Gastroesophageal sphincter (tissue), 4 donors: ENCODE measurements around the gene CASP10. TPM values are rescaled to one million over a fixed set of nuclear protein-coding genes. Genes with fewer than 3 reads are reported as not detected.
"Not testable (repeated sequence)": the region's sequence is repeated elsewhere in the genome, so short reads cannot be mapped to it uniquely, and the experiment has no call there.

Experiments
- ATAC-seq: fragments of 150-250 bp; one replicate; pipeline ENCODE4 v1.9.1; 2016; ENCODE audit warnings: mild to moderate bottlenecking, moderate library complexity
- H3K27ac ChIP-seq, 4 donors: fragments of 200-600 bp; sonication (generic) in 3 of 4; 1 replicate in 3 of 4; 2 replicates in 1 of 4; pipeline ENCODE4 v1.5.1; 2016 to 2019
- H3K27me3 ChIP-seq: fragments of 200-600 bp; sonication (generic); one replicate; pipeline ENCODE4 v1.5.1; 2019
- H3K36me3 ChIP-seq, 2 donors: fragments of 200-600 bp; sonication (generic); one replicate each; pipeline ENCODE4 v1.5.1; 2019; ENCODE audit warnings: control low read depth in 1 of 2
- H3K4me1 ChIP-seq, 3 donors: fragments of 200-600 bp; sonication (generic); 1 replicate in 2 of 3; 2 replicates in 1 of 3; pipeline ENCODE4 v1.5.1; 2016 to 2019; ENCODE audit warnings: control low read depth in 2 of 3
- H3K4me3 ChIP-seq, 2 donors: fragments of 200-600 bp; sonication (generic); one replicate each; pipeline ENCODE4 v1.5.1; 2019; ENCODE audit warnings: mild to moderate bottlenecking in 1 of 2, moderate library complexity in 1 of 2
- H3K9me3 ChIP-seq, 3 donors: fragments of 200-600 bp; sonication (generic); one replicate each; pipeline ENCODE4 v1.5.1; 2017 to 2019; ENCODE audit warnings: control low read depth in 2 of 3
- EP300 ChIP-seq: sonication (generic); formaldehyde crosslinking; IDR thresholded peaks from one replicate; pipeline ENCODE4 v1.6.1; 2017; ENCODE audit warnings: antibody characterized with exemption, mild to moderate bottlenecking
- POLR2A ChIP-seq, 2 donors: fragments of 450-650 bp; IDR thresholded peaks; one replicate each; pipeline ENCODE4 v1.6.1; 2017; ENCODE audit warnings: antibody characterized with exemption in 2 of 2, mild to moderate bottlenecking in 2 of 2, moderate library complexity in 1 of 2
- POLR2AphosphoS5 ChIP-seq: sonication (generic); formaldehyde crosslinking; IDR thresholded peaks from one replicate; pipeline ENCODE4 v1.6.1; 2017; ENCODE audit warnings: antibody characterized with exemption
- WGBS, 2 donors: methylation state at CpG; one replicate each; pipeline ENCODE4 v1.1.5; 2018; ENCODE audit warnings: low coverage in 1 of 2; 5-methylcytosine and 5-hydroxymethylcytosine counted together
- total RNA-seq, 4 donors: library from RNA; depleted of rRNA; stranded (reverse); fragments of >200 nt; gene quantifications; one replicate each; pipeline ENCODE4 v1.1.0, GENCODE V29; 2016
- TF ChIP-seq, protein P1 (sequence below), 4 experiments: fragments of 200-600 bp in 2 of 4; fragments of 450-650 bp in 2 of 4; sonication (generic) in 1 of 4; IDR thresholded peaks; one replicate each; pipeline ENCODE4 v1.5.1; 2017 to 2019; ENCODE audit warnings: antibody characterized with exemption in 4 of 4, mild to moderate bottlenecking in 2 of 4, moderate library complexity in 2 of 4

Gene CASP10
- total RNA-seq, 4 donors from 2014 or later: 2.6 to 7.5 (median 6.3) TPM

DNA sequence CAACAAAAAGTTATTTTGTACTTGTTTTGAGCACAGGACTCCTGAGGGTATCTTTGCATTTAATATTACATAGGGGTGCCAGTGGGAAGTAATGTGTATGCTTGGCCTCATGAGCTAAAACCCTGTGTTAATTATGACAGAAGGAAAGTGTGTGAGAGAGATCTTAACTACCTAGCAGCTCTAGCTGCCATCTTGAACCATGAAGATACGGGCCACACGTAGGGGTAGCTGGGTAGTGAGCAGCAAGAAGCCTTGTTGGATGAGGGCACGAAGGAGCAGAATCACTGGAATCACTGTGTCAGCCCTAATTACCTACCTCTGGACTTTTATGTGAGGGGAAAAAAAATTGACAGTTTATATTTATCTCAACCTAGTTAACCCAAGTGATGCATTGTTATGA, 15.4 kb upstream of the CASP10 start:
- H3K9me3 ChIP-seq: peaks cover 0 to 3% (median 0%) of the 10 kb centered on the region in 3 donors
- WGBS, 2 donors: 94 to 96% methylated on average over 3 of the region's 3 CpGs
- ATAC-seq: no peak
- peaks cover 0 to 15% (median 4%) of the 10 kb centered on the region in 3 donors for H3K4me1 ChIP-seq
- no peaks in the 10 kb centered on the region for H3K27me3 ChIP-seq
- H3K27ac ChIP-seq: no peak overlapping the region
- TF ChIP-seq, protein P1, sequence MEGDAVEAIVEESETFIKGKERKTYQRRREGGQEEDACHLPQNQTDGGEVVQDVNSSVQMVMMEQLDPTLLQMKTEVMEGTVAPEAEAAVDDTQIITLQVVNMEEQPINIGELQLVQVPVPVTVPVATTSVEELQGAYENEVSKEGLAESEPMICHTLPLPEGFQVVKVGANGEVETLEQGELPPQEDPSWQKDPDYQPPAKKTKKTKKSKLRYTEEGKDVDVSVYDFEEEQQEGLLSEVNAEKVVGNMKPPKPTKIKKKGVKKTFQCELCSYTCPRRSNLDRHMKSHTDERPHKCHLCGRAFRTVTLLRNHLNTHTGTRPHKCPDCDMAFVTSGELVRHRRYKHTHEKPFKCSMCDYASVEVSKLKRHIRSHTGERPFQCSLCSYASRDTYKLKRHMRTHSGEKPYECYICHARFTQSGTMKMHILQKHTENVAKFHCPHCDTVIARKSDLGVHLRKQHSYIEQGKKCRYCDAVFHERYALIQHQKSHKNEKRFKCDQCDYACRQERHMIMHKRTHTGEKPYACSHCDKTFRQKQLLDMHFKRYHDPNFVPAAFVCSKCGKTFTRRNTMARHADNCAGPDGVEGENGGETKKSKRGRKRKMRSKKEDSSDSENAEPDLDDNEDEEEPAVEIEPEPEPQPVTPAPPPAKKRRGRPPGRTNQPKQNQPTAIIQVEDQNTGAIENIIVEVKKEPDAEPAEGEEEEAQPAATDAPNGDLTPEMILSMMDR (IDR thresholded peaks at IDR 0.05): no peak
- TF ChIP-seq POLR2A (IDR thresholded peaks at IDR 0.05): no peak
- no peak for TF ChIP-seq POLR2AphosphoS5
- TF ChIP-seq EP300: no peak
- peaks cover 3 to 55% of the 10 kb centered on the region in 2 donors for H3K36me3 ChIP-seq
- H3K4me3 ChIP-seq: no peak overlapping the region

DNA sequence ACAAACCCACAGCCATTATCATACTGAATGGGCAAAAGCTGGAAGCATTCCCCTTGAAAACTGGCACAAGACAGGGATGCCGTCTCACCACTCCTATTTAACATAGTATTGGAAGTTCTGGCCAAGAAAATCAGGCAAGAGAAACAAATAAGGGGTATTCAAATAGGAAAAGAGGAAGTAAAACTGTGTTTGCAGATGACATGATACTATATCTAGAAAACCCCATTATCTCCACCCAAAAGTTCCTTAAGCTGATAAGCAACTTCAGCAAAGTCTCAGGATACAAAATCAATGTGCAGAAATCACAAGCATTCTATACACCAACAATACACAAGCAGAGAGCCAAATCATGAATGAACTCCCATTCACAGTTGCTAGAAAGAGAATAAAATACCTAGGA, 14.4 kb upstream of the CASP10 start:
- not testable (repeated sequence) for H3K9me3 ChIP-seq, H3K4me3 ChIP-seq, ATAC-seq, H3K4me1 ChIP-seq, H3K27ac ChIP-seq, H3K27me3 ChIP-seq
- H3K36me3 ChIP-seq: peaks cover 3 to 46% of the 10 kb centered on the region in 2 donors
- WGBS, 2 donors: 95 to 100% methylated on average over 1 of the region's 1 CpG

DNA sequence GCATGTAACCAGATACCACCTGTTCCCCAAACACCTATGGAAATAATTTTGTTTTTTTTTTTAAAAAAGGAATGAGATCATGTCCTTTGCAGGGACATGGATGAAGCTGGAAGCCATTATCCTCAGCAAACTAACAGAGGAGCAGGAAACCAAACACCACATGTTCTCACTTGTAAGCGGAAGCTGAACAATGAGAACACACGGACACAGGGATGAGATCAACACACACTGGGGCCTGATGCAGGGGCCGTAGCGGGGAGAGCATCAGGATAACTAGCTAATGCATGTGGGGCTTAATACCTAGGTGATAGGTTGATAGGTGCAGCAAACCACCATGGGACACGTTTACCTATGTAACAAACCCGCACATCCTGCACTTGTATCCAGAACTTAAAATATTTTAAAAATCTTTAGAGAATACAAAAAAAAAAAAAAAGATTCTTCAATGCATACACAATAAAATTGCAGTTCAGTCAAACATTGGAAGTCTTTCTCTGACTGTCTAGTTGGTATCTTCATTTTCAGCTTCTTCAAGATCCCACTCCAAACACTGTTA, 11.6 kb upstream of the CASP10 start:
- Histone ChIP-seq H3K27ac (no peak overlapping the region), H3K4me3 (no peak overlapping the region), H3K4me1 (no peaks in the 10 kb centered on the region), H3K36me3 (peaks cover 0 to 17% of the 10 kb centered on the region in 2 donors), H3K9me3 (peaks cover 0 to 3% (median 0%) of the 10 kb centered on the region in 3 donors), H3K27me3 (no peaks in the 10 kb centered on the region)
- ATAC-seq: no peak
- 57 to 60% methylated on average over 6 of the region's 6 CpGs for WGBS, 2 donors
- TF ChIP-seq POLR2A (IDR thresholded peaks at IDR 0.05) (no peak), EP300 (no peak), POLR2AphosphoS5 (no peak)
- TF ChIP-seq, protein P1 (IDR thresholded peaks at IDR 0.05): no peak

DNA sequence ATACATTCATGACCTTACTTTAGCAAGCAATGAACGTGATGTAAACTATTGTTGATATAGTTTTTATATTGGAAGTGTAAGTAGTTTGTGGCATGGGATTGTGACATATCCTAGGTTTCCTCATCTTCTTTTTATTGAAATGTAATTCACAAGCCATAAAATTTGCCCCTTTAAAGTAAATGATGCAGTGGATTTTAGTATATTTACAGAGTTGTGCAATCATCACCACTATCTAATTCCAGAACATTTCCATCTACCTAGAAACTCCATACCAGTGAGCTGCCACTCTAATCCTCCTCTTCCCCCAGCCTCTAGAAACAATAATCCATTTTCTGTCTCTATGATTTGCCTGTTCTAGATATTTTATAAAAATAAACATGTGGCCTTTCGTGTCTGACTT, 10.7 kb upstream of the CASP10 start:
- 48 to 57% methylated on average over 2 of the region's 2 CpGs for WGBS, 2 donors
- peaks cover 0 to 3% (median 0%) of the 10 kb centered on the region in 3 donors for H3K9me3 ChIP-seq

DNA sequence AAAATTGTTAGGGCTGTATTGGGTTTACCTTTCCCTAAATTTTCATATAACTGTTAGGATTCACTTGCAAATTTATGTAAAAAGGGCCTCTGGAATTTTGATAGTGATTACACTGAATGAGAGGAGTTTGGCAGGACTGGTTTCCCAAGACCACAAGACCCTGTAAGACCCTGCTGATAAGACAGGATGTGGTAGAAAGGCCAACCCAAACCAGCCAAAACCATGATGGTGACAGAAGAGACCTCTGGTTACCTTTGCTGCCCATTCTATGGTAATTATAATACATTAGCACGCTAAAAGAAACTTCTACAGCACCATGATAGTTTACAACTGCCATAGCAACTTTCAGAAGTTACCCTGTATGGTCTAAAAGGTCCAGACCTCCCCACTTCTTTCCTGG, 8.3 kb upstream of the CASP10 start:
- Histone ChIP-seq H3K36me3 (no peaks in the 10 kb centered on the region), H3K27ac (no peak overlapping the region), H3K4me3 (no peak overlapping the region), H3K27me3 (no peaks in the 10 kb centered on the region), H3K4me1 (peaks cover 0 to 8% (median 0%) of the 10 kb centered on the region in 3 donors), H3K9me3 (no peaks in the 10 kb centered on the region)
- TF ChIP-seq EP300 (no peak), POLR2A (IDR thresholded peaks at IDR 0.05) (no peak), POLR2AphosphoS5 (no peak)
- TF ChIP-seq, protein P1 (IDR thresholded peaks at IDR 0.05): no peak
- no peak for ATAC-seq
- 20 to 43% methylated on average over 1 of the region's 1 CpG for WGBS, 2 donors

More for the DNA sequence above, 10.7 kb upstream of the CASP10 start:
- no peak overlapping the region for H3K4me3 ChIP-seq
- no peak for ATAC-seq
- H3K27ac ChIP-seq: no peak overlapping the region
- peaks cover 0 to 3% (median 0%) of the 10 kb centered on the region in 3 donors for H3K4me1 ChIP-seq
- TF ChIP-seq, protein P1 (IDR thresholded peaks at IDR 0.05): no peak
- TF ChIP-seq POLR2AphosphoS5 (no peak), POLR2A (IDR thresholded peaks at IDR 0.05) (no peak), EP300 (no peak)
- H3K36me3 ChIP-seq: peaks cover 0 to 8% of the 10 kb centered on the region in 2 donors
- H3K27me3 ChIP-seq: no peaks in the 10 kb centered on the region
